GM12801 (cell line): ENCODE results near the gene FLII.

Experiments
- TF ChIP-seq, protein P1 (sequence below): IDR thresholded peaks from one replicate; pipeline ENCODE4 v1.5.1; 2011; ENCODE audit warnings: control low read depth; ENCODE audit not compliant: insufficient read length; ENCODE audit errors: extremely low read depth

FLII gene

DNA sequence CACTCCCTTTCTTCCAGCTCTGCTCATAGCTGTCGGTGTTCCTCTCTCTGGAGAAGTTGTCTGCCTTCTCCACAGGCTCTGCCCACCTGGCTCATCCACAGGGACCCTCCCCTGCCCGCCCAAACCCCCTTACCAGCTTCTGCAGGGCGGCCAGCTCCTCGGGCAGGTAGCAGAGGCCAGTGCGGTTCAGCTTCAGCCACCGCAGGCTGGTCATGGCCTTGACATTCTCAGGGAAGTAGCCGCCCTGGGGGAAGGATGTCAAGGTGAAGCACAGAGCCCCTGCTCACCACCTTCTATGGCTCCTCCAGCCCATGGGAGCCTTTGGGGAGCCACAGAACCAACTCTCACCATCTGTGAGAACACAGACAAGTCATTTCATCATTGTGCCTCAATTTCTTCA, 1.8 kb downstream of the FLII start:
- TF ChIP-seq, protein P1, sequence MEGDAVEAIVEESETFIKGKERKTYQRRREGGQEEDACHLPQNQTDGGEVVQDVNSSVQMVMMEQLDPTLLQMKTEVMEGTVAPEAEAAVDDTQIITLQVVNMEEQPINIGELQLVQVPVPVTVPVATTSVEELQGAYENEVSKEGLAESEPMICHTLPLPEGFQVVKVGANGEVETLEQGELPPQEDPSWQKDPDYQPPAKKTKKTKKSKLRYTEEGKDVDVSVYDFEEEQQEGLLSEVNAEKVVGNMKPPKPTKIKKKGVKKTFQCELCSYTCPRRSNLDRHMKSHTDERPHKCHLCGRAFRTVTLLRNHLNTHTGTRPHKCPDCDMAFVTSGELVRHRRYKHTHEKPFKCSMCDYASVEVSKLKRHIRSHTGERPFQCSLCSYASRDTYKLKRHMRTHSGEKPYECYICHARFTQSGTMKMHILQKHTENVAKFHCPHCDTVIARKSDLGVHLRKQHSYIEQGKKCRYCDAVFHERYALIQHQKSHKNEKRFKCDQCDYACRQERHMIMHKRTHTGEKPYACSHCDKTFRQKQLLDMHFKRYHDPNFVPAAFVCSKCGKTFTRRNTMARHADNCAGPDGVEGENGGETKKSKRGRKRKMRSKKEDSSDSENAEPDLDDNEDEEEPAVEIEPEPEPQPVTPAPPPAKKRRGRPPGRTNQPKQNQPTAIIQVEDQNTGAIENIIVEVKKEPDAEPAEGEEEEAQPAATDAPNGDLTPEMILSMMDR = no peak

DNA sequence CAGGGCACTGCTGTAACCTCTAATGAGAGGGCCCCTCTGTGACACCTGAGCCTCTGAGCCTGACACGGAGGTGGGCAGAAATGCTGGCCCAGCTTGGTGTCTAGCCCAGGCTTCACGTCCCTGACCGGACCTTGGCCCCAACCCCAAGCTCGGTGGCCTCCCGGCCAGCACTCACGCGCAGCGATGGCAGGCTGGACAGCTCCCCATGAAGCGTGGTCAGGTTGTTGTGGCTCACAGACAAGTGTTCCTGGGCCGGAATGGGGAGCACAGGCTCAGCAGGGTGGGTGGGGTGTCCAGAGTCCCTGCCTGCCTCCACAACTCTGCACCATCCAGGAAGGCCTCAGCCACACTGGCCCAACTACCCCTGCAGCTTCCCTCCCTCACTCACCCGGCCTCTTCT, 2.2 kb downstream of the FLII start:
- TF ChIP-seq, protein P1 = no peak

DNA sequence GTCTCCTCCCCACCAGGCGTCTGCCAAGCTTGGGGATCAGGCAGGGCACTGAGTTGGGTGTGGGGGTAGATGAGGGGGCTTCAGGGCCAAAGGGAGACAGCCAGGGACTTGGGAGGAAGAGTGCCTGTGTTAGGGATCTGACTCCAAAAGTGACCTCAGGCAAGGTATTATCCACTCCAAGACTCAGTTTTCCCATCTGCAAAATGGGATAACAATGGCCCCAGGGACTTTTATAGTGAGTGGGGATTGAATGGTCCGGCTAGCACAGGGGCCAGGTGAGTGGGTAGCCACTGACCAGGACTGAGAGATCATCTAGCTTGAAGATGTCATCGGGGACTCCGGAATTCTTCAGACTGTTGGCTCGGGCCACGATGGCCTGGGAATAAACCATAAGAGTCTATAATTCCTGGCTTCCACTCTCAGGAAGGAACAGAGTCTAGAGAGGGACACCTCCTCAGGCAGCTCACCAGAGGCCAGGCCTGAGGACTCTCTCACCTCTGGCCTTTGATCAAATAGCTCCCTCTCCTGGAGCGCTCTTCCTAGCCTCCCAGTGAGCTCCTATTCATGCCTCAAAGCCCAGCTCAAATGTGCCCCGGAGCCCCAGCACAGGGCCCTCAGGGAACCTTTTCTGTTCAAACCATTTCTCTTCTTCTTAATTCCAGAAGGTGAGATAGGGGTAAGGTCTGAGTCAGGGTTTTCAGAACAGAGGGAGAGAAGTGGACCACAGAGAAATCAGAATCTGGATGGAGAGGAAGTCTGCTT, 3.5 kb downstream of the FLII start:
- TF ChIP-seq, protein P1 = no peak

DNA sequence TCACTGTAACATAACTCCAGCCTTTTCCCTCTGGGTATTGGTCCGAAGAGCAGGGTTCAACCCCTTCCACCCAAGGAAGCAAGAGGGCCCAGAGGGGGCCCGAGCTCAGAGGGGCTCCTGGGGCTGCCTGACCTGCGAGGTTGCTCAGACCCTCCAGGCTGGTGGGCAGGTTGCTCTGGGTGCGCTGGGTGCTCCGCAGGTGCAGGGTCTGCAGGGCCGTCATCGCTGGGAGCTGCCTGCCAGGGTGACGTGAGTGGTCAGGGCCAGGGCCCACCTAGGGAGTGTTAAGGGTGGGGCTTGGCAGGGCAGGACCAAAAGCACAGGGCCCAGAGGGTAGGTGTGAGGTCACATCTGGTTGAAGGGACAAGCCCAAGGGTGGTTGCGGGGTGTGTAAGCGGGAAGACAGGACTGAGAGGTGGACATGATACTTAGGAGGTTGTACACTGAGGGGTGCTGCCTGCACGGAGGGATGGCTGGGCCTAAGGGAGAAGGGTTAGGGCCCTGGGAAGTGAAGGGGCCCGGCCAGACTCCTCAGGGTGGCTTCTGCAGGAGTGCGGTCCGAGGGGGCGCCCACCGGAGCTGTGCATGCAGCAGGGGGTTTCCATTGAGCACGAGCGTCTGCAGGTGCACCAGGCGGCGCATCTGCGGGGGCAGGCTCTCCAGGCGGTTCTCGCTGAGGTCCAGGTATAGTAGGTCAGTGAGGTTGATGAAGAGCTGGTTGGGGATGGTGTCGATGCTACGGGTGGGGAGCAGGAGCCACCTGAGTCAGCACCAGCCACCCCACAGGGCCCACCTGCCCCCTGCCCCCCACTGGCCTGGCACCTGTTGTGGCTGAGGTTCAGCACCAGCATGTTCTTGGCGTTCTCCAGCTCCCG, 4.4 kb downstream of the FLII start:
- TF ChIP-seq, protein P1 = no peak

DNA sequence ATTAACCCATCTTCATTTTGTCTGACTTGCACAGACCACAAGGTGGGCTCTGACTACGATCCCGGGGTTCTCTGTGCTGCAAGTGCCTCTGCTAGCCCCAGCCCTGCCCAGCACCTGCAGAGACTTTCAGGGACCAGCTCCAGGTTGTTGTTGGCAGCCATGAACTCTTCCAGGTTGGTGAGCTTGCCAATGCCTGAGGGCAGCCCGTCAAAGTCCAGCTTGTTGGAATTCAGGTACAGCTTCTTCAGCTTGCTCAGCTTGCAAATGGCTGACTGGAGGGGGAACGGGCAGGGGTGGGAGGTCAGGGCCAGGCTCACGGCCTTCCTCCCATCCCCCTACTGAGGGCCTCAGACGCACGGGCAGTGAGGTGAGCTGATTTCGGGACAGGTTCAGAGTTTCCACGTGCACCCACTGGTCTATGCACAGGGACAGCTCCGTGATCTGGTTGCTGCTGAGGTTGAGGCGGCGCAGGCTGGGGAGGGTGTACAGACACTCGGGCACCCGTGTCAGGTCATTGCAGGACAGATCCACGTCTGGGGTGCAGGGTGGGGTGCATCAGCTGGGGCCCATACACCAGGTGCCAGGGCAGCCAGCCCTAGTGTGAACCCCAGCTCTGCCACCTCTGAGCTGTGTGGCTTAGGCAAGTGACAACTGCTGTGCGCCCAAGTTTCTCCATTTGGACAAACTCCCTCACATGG, 5.2 kb downstream of the FLII start:
- TF ChIP-seq, protein P1 = no peak

DNA sequence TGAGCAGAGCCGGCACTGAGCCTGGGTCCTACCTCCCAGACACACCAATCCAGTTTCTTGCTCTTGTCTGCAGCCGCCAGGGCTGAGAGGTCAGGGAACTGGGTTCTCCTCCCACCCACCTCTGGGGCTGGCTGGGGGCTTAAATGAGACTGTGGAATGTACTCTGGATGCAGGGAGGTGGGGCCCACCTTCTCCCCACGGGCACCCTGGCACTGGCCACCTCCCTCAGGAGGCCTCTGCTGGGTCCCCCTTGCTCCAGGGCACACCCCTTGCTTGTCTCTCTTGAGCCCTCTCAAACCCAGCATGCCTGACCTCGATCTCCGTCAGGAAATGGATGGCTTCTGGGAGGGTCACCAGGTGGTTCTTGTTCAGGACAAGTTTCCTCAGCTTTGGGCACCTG, 6.4 kb downstream of the FLII start:
- TF ChIP-seq, protein P1 = no peak

DNA sequence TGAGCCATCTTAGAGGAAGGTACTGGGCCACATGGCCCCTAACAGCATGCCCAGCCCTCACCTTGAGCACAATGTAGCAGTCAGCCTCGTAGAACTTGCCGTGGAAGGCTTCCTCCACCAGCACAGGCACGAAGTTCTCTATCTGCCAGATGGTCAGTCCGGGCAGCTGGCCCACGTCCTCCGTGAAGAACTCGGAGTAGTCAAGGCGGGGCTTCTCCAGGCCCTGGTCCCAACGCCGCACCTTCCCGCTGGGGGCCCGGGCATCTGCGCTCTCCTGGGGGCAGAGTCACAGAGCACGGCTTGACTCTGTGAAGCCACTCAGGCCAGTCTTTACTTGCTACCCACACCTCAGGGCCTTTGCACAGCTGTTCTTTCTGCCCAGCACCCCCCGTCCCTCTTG, 7.3 kb downstream of the FLII start:
- TF ChIP-seq, protein P1 = no peak
